ENCODE results near the gene EIF4E2.

GRCh38 chr2:232532419-232532818 is 18.1 kb upstream of the EIF4E2 start:
- TF ChIP-seq, protein P1, sequence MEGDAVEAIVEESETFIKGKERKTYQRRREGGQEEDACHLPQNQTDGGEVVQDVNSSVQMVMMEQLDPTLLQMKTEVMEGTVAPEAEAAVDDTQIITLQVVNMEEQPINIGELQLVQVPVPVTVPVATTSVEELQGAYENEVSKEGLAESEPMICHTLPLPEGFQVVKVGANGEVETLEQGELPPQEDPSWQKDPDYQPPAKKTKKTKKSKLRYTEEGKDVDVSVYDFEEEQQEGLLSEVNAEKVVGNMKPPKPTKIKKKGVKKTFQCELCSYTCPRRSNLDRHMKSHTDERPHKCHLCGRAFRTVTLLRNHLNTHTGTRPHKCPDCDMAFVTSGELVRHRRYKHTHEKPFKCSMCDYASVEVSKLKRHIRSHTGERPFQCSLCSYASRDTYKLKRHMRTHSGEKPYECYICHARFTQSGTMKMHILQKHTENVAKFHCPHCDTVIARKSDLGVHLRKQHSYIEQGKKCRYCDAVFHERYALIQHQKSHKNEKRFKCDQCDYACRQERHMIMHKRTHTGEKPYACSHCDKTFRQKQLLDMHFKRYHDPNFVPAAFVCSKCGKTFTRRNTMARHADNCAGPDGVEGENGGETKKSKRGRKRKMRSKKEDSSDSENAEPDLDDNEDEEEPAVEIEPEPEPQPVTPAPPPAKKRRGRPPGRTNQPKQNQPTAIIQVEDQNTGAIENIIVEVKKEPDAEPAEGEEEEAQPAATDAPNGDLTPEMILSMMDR (IDR thresholded peaks at IDR 0.05; ENCODE audit: insufficient read depth, low read length, poor library complexity, severe bottlenecking), result no peak
- no peak for TF ChIP-seq EZH2phosphoT487 (conservative IDR thresholded peaks at IDR 0.05; ENCODE audit: low read length)

Measured in SU-DHL-6 (cell line).